Mesodermal cell (in vitro differentiated cells): ENCODE results near the gene REG3A. TPM values are rescaled to one million over a fixed set of nuclear protein-coding genes. Genes with fewer than 3 reads are reported as not detected.

Experiments
- H3K27ac ChIP-seq: 2 replicates; pipeline ENCODE4 v1.7.0; 2013; ENCODE audit warnings: mild to moderate bottlenecking, low read depth, low read length, moderate library complexity; ENCODE audit not compliant: severe bottlenecking
- H3K36me3 ChIP-seq: 2 replicates; pipeline ENCODE4 v1.7.1; 2013; ENCODE audit warnings: mild to moderate bottlenecking, low read length, moderate library complexity; ENCODE audit not compliant: control insufficient read depth, insufficient read depth
- H3K4me1 ChIP-seq: one replicate; pipeline ENCODE4 v1.7.1; 2013; ENCODE audit warnings: mild to moderate bottlenecking, low read length; ENCODE audit not compliant: insufficient read depth, control insufficient read depth, poor library complexity, severe bottlenecking
- H3K4me3 ChIP-seq: 2 replicates; pipeline ENCODE4 v1.7.0; 2013; ENCODE audit warnings: low read length, control low read depth, mild to moderate bottlenecking; ENCODE audit not compliant: insufficient read depth, poor library complexity, severe bottlenecking; ENCODE audit errors: extremely low read depth
- H3K9me3 ChIP-seq: 2 replicates; pipeline ENCODE4 v1.7.1; 2013; ENCODE audit warnings: mild to moderate bottlenecking, low read length, moderate library complexity; ENCODE audit not compliant: control insufficient read depth
- WGBS, 2 experiments: methylation state at CpG; one replicate each; pipeline ENCODE4 v1.1.5; 2013; ENCODE audit warnings: missing lambda C conversion rate in 2 of 2; ENCODE audit not compliant: insufficient coverage in 2 of 2; 5-methylcytosine and 5-hydroxymethylcytosine counted together
- polyA plus RNA-seq, 2 experiments: library from polyadenylated mRNA; stranded (reverse); fragments of 50-300 nt; gene quantifications; one replicate each; pipeline ENCODE4 v1.2.3, GENCODE V29; 2013

The REG3A gene
- polyA plus RNA-seq (2013, experiment 1 of 2) = 1.4 TPM
- 0.86 TPM for polyA plus RNA-seq (2013, experiment 2 of 2)

DNA sequence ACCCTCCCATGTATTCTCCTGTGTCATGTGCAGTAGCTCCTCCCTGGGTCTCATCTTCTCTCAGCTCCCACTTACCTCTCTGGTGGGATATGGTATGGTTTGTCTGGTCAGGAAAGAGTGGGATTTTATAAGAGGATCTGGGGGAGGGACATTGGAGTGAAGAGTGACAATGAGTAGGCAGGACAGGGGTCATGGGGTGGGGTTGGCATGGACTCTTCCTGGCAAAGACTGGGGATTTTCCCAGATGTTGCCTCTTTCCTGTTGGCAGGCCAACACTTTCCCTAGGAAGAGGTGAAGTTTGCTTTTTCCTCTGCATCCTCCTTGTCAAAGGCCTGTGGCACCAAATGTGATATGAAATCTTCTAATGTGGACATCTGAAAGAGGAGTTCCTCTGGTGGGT is at the start of gene REG3A:
Gene REG3A, minus strand, starts transcription at position 101 of the 400 bp plus-strand sequence. CDS start 348 bp downstream, outside the sequence.
- Histone ChIP-seq H3K36me3 (no peaks in the 10 kb centered on the region), H3K4me1 (no peaks in the 10 kb centered on the region), H3K27ac (no peak within 1 kb of the TSS), H3K4me3 (no peak within 1 kb of the TSS), H3K9me3 (no peaks in the 10 kb centered on the region)

DNA sequence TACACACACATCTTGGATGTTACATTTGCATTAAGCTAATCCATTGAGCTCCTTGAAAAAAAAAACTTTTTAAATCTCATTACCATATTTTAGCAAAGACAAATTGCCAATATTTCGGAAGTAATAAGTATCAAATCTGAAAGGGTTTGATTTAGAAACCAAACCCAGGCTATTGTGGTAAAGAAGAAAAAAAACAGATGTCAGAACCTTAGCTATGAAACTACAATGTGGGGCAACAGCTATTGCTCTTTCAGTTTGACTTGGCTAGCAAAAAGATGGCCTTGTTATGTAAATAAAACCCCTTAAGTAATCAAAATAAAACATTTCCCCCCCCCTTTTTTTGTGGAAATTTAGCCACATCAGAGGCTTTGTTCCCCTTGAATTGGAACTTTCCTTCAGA is 41.2 kb upstream of the REG3A start:
- Histone ChIP-seq H3K4me1 (no peaks in the 10 kb centered on the region), H3K9me3 (no peaks in the 10 kb centered on the region), H3K36me3 (no peaks in the 10 kb centered on the region), H3K27ac (no peak overlapping the region), H3K4me3 (no peak overlapping the region)
- no CpG with 5 or more reads among the region's 1 CpG for WGBS, 2 experiments

GRCh38 chr2:79191816-79192215 is 32.3 kb upstream of the REG3A start:
- no peak overlapping the region for H3K27ac ChIP-seq
- H3K36me3 ChIP-seq = no peaks in the 10 kb centered on the region
- no peaks in the 10 kb centered on the region for H3K4me1 ChIP-seq
- H3K9me3 ChIP-seq = no peaks in the 10 kb centered on the region
- H3K4me3 ChIP-seq = no peak overlapping the region
- WGBS, 2 experiments = 73 to 100% methylated on average over 3 of the region's 7 CpGs

GRCh38 chr2:79191081-79191480 is 31.5 kb upstream of the REG3A start:
- no CpG with 5 or more reads among the region's 1 CpG for WGBS, 2 experiments
- H3K9me3 ChIP-seq = no peaks in the 10 kb centered on the region
- H3K27ac ChIP-seq = no peak overlapping the region
- no peak overlapping the region for H3K4me3 ChIP-seq
- H3K4me1 ChIP-seq = no peaks in the 10 kb centered on the region
- no peaks in the 10 kb centered on the region for H3K36me3 ChIP-seq

- H3K27ac ChIP-seq = no peak overlapping the region
- no peaks in the 10 kb centered on the region for H3K9me3 ChIP-seq
- no peaks in the 10 kb centered on the region for H3K36me3 ChIP-seq
- H3K4me3 ChIP-seq = no peak overlapping the region
- no peaks in the 10 kb centered on the region for H3K4me1 ChIP-seq
- WGBS, 2 experiments = 43 to 100% methylated on average over 1 of the region's 3 CpGs
Measured at GRCh38 chr2:79189465-79189864, 29.9 kb upstream of the REG3A start.

DNA sequence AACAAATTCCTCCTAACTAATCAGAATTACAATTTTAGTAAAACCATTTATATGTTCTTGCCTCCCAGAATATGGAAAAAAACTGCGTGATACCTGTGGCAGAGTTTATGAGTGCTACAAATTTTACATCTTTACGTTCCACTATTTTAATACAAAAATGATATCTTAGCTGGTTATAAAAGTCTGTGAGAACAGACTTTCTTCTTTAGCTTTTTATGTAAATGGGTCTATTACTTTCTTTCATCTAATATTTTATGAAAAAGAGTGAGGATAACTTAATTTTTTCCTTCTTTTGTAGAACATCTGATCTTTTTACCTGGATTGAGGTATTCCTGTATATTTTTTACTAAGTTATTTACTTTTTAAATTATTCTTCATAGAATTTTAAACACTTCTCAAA is 22.1 kb upstream of the REG3A start:
- Histone ChIP-seq H3K4me3 (no peak overlapping the region), H3K9me3 (no peaks in the 10 kb centered on the region), H3K27ac (no peak overlapping the region), H3K36me3 (no peaks in the 10 kb centered on the region), H3K4me1 (no peaks in the 10 kb centered on the region)
- no CpG with 5 or more reads among the region's 2 CpGs for WGBS, 2 experiments

GRCh38 chr2:79180092-79180491 is 20.5 kb upstream of the REG3A start:
- no peak overlapping the region for H3K27ac ChIP-seq
- H3K4me1 ChIP-seq = no peaks in the 10 kb centered on the region
- no peaks in the 10 kb centered on the region for H3K36me3 ChIP-seq
- no peaks in the 10 kb centered on the region for H3K9me3 ChIP-seq
- WGBS, 2 experiments = 87 to 100% methylated on average over 1 to 2 of the region's 2 CpGs
- no peak overlapping the region for H3K4me3 ChIP-seq

- Histone ChIP-seq H3K4me3 (no peak overlapping the region), H3K9me3 (no peaks in the 10 kb centered on the region), H3K36me3 (no peaks in the 10 kb centered on the region), H3K27ac (no peak overlapping the region), H3K4me1 (no peaks in the 10 kb centered on the region)
- 83% methylated on average over 4 of the region's 4 CpGs for WGBS, 2 experiments
Measured at GRCh38 chr2:79179036-79179435, 19.5 kb upstream of the REG3A start.

GRCh38 chr2:79178076-79178674 is 18.6 kb upstream of the REG3A start:
- Histone ChIP-seq H3K9me3 (no peaks in the 10 kb centered on the region), H3K36me3 (no peaks in the 10 kb centered on the region), H3K4me3 (no peak overlapping the region), H3K4me1 (no peaks in the 10 kb centered on the region), H3K27ac (no peak overlapping the region)
- 90 to 92% methylated on average over 1 to 4 of the region's 6 CpGs for WGBS, 2 experiments

- Histone ChIP-seq H3K4me1 (no peaks in the 10 kb centered on the region), H3K4me3 (no peak overlapping the region), H3K27ac (no peak overlapping the region), H3K9me3 (no peaks in the 10 kb centered on the region), H3K36me3 (no peaks in the 10 kb centered on the region)
- 80 to 100% methylated on average over 1 of the region's 2 CpGs for WGBS, 2 experiments
Measured at GRCh38 chr2:79171348-79171958, 11.9 kb upstream of the REG3A start.

GRCh38 chr2:79162801-79163200 is 3.2 kb upstream of the REG3A start:
- H3K9me3 ChIP-seq = no peaks in the 10 kb centered on the region
- no CpG with 5 or more reads among the region's 1 CpG for WGBS, 2 experiments
- no peaks in the 10 kb centered on the region for H3K36me3 ChIP-seq
- no peak overlapping the region for H3K4me3 ChIP-seq
- no peaks in the 10 kb centered on the region for H3K4me1 ChIP-seq
- H3K27ac ChIP-seq = no peak overlapping the region
